H9 (cell line): Measurements from ENCODE around the gene ISG20. TPM values are rescaled to one million over a fixed set of nuclear protein-coding genes. Genes with fewer than 3 reads are reported as not detected.

ENCODE experiments used
- DNase-seq: peaks from one replicate; pipeline ENCODE4 v3.0.0-alpha.2; 2017
- H2AFZ ChIP-seq: one replicate; pipeline ENCODE4 v1.6.1; 2013; ENCODE audit warnings: mild to moderate bottlenecking, low read length, control low read depth, moderate library complexity
- H2AK5ac ChIP-seq: 2 replicates; pipeline ENCODE4 v1.6.1; 2013; ENCODE audit warnings: low read length, control low read depth, mixed read lengths; ENCODE audit not compliant: insufficient read length
- H2BK120ac ChIP-seq: one replicate; pipeline ENCODE4 v1.6.1; 2013; ENCODE audit warnings: low read depth, mild to moderate bottlenecking, low read length, control low read depth, inconsistent platforms; ENCODE audit not compliant: poor library complexity, severe bottlenecking
- H2BK12ac ChIP-seq: 2 replicates; pipeline ENCODE4 v1.6.1; 2013; ENCODE audit warnings: low read length, control low read depth, mixed read lengths, low read depth; ENCODE audit not compliant: insufficient read length
- H2BK15ac ChIP-seq: 2 replicates; pipeline ENCODE4 v1.6.1; 2013; ENCODE audit warnings: low read depth, low read length, control low read depth
- H2BK20ac ChIP-seq: one replicate; pipeline ENCODE4 v1.6.1; 2013; ENCODE audit warnings: low read depth, mild to moderate bottlenecking, low read length, control low read depth, inconsistent platforms; ENCODE audit not compliant: poor library complexity, severe bottlenecking
- H2BK5ac ChIP-seq: 2 replicates; pipeline ENCODE4 v1.6.1; 2013; ENCODE audit warnings: low read length, control low read depth, mixed read lengths; ENCODE audit not compliant: insufficient read length
- H3K14ac ChIP-seq: 2 replicates; pipeline ENCODE4 v1.6.1; 2013; ENCODE audit warnings: low read length, control low read depth; ENCODE audit not compliant: insufficient read depth
- H3K18ac ChIP-seq: 2 replicates; pipeline ENCODE4 v1.6.1; 2013; ENCODE audit warnings: low read depth, mild to moderate bottlenecking, mixed read lengths, low read length, control low read depth; ENCODE audit not compliant: insufficient read length
- H3K23ac ChIP-seq: 2 replicates; pipeline ENCODE4 v1.6.1; 2013; ENCODE audit warnings: low read length, control low read depth, mixed read lengths, low read depth; ENCODE audit not compliant: insufficient read length
- H3K23me2 ChIP-seq: 2 replicates; pipeline ENCODE4 v1.6.1; 2013; ENCODE audit warnings: low read depth, mild to moderate bottlenecking, mixed read lengths, low read length, control low read depth; ENCODE audit not compliant: insufficient read length, poor library complexity, severe bottlenecking
- H3K27ac ChIP-seq: 2 replicates; pipeline ENCODE4 v1.5.1; 2013; ENCODE audit warnings: low read length, control low read depth, mixed read lengths, low read depth; ENCODE audit not compliant: insufficient read length
- H3K27me3 ChIP-seq: 2 replicates; pipeline ENCODE4 v1.6.1; 2013; ENCODE audit warnings: low read length, control low read depth, inconsistent platforms; ENCODE audit not compliant: insufficient read depth
- H3K4ac ChIP-seq: 2 replicates; pipeline ENCODE4 v1.6.1; 2013; ENCODE audit warnings: low read depth, mild to moderate bottlenecking, control low read depth, inconsistent platforms, low read length, moderate library complexity
- H3K4me1 ChIP-seq: 2 replicates; pipeline ENCODE4 v1.6.1; 2013; ENCODE audit warnings: low read length, control low read depth, inconsistent platforms; ENCODE audit not compliant: insufficient read depth
- H3K4me2 ChIP-seq: 2 replicates; pipeline ENCODE4 v1.6.1; 2013; ENCODE audit warnings: low read length, control low read depth, mixed read lengths; ENCODE audit not compliant: insufficient read length, insufficient read depth
- H3K56ac ChIP-seq: 2 replicates; pipeline ENCODE4 v1.6.1; 2013; ENCODE audit warnings: low read depth, mild to moderate bottlenecking, mixed read lengths, low read length, control low read depth; ENCODE audit not compliant: insufficient read length
- H3K79me1 ChIP-seq: 2 replicates; pipeline ENCODE4 v1.6.1; 2013; ENCODE audit warnings: low read depth, mild to moderate bottlenecking, moderate library complexity, low read length, control low read depth, inconsistent platforms; ENCODE audit not compliant: insufficient read depth, poor library complexity, severe bottlenecking
- H3K79me2 ChIP-seq: 2 replicates; pipeline ENCODE4 v1.6.1; 2013; ENCODE audit warnings: low read length, control low read depth, inconsistent platforms; ENCODE audit not compliant: insufficient read depth
- H3K9ac ChIP-seq: 2 replicates; pipeline ENCODE4 v1.6.1; 2013; ENCODE audit warnings: low read length, control low read depth, mixed read lengths; ENCODE audit not compliant: insufficient read length; ENCODE audit errors: extremely low read depth
- H3K9me3 ChIP-seq: one replicate; pipeline ENCODE4 v1.6.1; 2013; ENCODE audit warnings: low read depth, low read length, inconsistent platforms; ENCODE audit not compliant: control insufficient read depth
- H3T11ph ChIP-seq: one replicate; pipeline ENCODE4 v1.6.1; 2013; ENCODE audit warnings: mild to moderate bottlenecking, low read length, control low read depth, inconsistent platforms
- H4K20me1 ChIP-seq: one replicate; pipeline ENCODE4 v1.6.1; 2013; ENCODE audit not compliant: control insufficient read depth, insufficient read length, insufficient read depth
- H4K5ac ChIP-seq: 2 replicates; pipeline ENCODE4 v1.6.1; 2013; ENCODE audit warnings: low read depth, mild to moderate bottlenecking, mixed read lengths, low read length, control low read depth; ENCODE audit not compliant: insufficient read length
- H4K8ac ChIP-seq: replicated peaks from 2 replicates; pipeline ENCODE4 v1.6.1; 2013; ENCODE audit warnings: low read length, control low read depth, mixed read lengths, low read depth; ENCODE audit not compliant: insufficient read length
- H4K91ac ChIP-seq: 2 replicates; pipeline ENCODE4 v1.6.1; 2013; ENCODE audit warnings: low read depth, mild to moderate bottlenecking, moderate library complexity, mixed read lengths, low read length, control low read depth; ENCODE audit not compliant: insufficient read length
- H3K27ac Mint-ChIP-seq, 3 experiments: 2 replicates in 2 of 3; 3 replicates in 1 of 3; pipeline ENCODE4 v1.8.0; 2020 to 2021; ENCODE audit warnings: mixed read lengths in 3 of 3, mild to moderate bottlenecking in 1 of 3, moderate library complexity in 1 of 3
- H3K27me3 Mint-ChIP-seq: 2 replicates; pipeline ENCODE4 v1.8.0; 2021; ENCODE audit warnings: low read depth, mild to moderate bottlenecking, moderate library complexity, mixed read lengths
- H3K36me3 Mint-ChIP-seq, 3 experiments: 2 replicates in 2 of 3; 3 replicates in 1 of 3; pipeline ENCODE4 v1.8.0; 2020 to 2021; ENCODE audit warnings: low read depth in 3 of 3, mixed read lengths in 3 of 3; ENCODE audit not compliant: insufficient read depth in 1 of 3
- H3K4me1 Mint-ChIP-seq, 2 experiments: 2 replicates each; pipeline ENCODE4 v1.8.0; 2020; ENCODE audit warnings: mixed read lengths in 2 of 2
- H3K4me3 Mint-ChIP-seq, 2 experiments: 2 replicates in 1 of 2; 3 replicates in 1 of 2; pipeline ENCODE4 v1.8.0; 2020 to 2021; ENCODE audit warnings: mild to moderate bottlenecking in 2 of 2, mixed read lengths in 2 of 2, moderate library complexity in 1 of 2
- H3K9me3 Mint-ChIP-seq, 2 experiments: 2 replicates in 1 of 2; 3 replicates in 1 of 2; pipeline ENCODE4 v1.8.0; 2020; ENCODE audit warnings: mild to moderate bottlenecking in 2 of 2, mixed read lengths in 2 of 2, moderate library complexity in 1 of 2
- WGBS: extraction: QIAGEN DNeasy Blood & Tissue Kit; methylation state at CpG from one replicate; pipeline ENCODE4 v1.1.7; 2013; ENCODE audit warnings: missing lambda C conversion rate, low lambda C conversion rate, mixed read lengths; ENCODE audit not compliant: insufficient read length; ENCODE audit errors: extremely low coverage; 5-methylcytosine and 5-hydroxymethylcytosine counted together
- total RNA-seq: library from RNA; stranded (reverse); gene quantifications from 2 replicates; pipeline ENCODE4 v1.2.1, GENCODE V29; 2021
- TF ChIP-seq, protein P1 (sequence below): fragments of 200-600 bp; sonication (generic); conservative IDR thresholded peaks from 3 replicates; pipeline ENCODE4 v1.8.0; 2021; ENCODE audit warnings: antibody characterized with exemption, mild to moderate bottlenecking

The ISG20 gene
- total RNA-seq, 1 experiment from 2014 or later: 7.4 TPM

GRCh38 chr15:88617031-88617722 is 21.6 kb upstream of the ISG20 start:
- Mint-ChIP-seq H3K36me3 (peaks cover 0 to 8% (median 7%) of the 10 kb centered on the region in 3 experiments; a peak in 6 of 7 replicates), H3K4me3 (no peak overlapping the region), H3K4me1 (peaks cover 51 to 69% of the 10 kb centered on the region in 2 experiments), H3K27ac (no peak overlapping the region), H3K9me3 (no peaks in the 10 kb centered on the region; a peak in 2 of 5 replicates), H3K27me3 (peaks cover 24% of the 10 kb centered on the region)
- H2BK20ac ChIP-seq: no peak overlapping the region
- no peak overlapping the region for H2AFZ ChIP-seq
- peaks cover 10% of the 10 kb centered on the region; the same call in 1 of the 2 replicates for H3K4me1 ChIP-seq
- H2BK12ac ChIP-seq: no peak overlapping the region
- H3K9me3 ChIP-seq: no peaks in the 10 kb centered on the region
- no peak for DNase-seq
- peaks cover 7% of the 10 kb centered on the region for H3K23me2 ChIP-seq
- H3K56ac ChIP-seq: no peak overlapping the region
- H3K79me1 ChIP-seq: no peaks in the 10 kb centered on the region
- H3T11ph ChIP-seq: no peak overlapping the region
- H4K91ac ChIP-seq: no peak overlapping the region
- H3K79me2 ChIP-seq: peaks cover 9% of the 10 kb centered on the region
- H4K5ac ChIP-seq: no peak overlapping the region
- H2BK15ac ChIP-seq: no peak overlapping the region
- H3K27me3 ChIP-seq: no peaks in the 10 kb centered on the region; the same call in 1 of the 2 replicates
- H4K20me1 ChIP-seq: peaks cover 5% of the 10 kb centered on the region
- H3K4ac ChIP-seq: no peak overlapping the region
- no peak overlapping the region for H3K14ac ChIP-seq
- TF ChIP-seq, protein P1, sequence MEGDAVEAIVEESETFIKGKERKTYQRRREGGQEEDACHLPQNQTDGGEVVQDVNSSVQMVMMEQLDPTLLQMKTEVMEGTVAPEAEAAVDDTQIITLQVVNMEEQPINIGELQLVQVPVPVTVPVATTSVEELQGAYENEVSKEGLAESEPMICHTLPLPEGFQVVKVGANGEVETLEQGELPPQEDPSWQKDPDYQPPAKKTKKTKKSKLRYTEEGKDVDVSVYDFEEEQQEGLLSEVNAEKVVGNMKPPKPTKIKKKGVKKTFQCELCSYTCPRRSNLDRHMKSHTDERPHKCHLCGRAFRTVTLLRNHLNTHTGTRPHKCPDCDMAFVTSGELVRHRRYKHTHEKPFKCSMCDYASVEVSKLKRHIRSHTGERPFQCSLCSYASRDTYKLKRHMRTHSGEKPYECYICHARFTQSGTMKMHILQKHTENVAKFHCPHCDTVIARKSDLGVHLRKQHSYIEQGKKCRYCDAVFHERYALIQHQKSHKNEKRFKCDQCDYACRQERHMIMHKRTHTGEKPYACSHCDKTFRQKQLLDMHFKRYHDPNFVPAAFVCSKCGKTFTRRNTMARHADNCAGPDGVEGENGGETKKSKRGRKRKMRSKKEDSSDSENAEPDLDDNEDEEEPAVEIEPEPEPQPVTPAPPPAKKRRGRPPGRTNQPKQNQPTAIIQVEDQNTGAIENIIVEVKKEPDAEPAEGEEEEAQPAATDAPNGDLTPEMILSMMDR: no peak
- H2AK5ac ChIP-seq: no peak overlapping the region
- no peak overlapping the region for H3K27ac ChIP-seq
- no CpG with 5 or more reads among the region's 10 CpGs for WGBS
- H4K8ac ChIP-seq: no peak overlapping the region
- no peak overlapping the region for H3K4me2 ChIP-seq
- no peak overlapping the region for H2BK5ac ChIP-seq
- no peak overlapping the region for H2BK120ac ChIP-seq
- no peak overlapping the region for H3K9ac ChIP-seq
- no peak overlapping the region for H3K23ac ChIP-seq
- H3K18ac ChIP-seq: no peak overlapping the region
